Measurements from ENCODE around the gene CIC. TPM values are rescaled to one million over a fixed set of nuclear protein-coding genes. Genes with fewer than 3 reads are reported as not detected.

Gene CIC
- total and polyA plus RNA-seq, 9 of the 15 experiments (the other 6 are each of a cell fraction or from before 2014, with no cell fraction given), result 0.07 to 44.7 (median 8.6) TPM

DNA sequence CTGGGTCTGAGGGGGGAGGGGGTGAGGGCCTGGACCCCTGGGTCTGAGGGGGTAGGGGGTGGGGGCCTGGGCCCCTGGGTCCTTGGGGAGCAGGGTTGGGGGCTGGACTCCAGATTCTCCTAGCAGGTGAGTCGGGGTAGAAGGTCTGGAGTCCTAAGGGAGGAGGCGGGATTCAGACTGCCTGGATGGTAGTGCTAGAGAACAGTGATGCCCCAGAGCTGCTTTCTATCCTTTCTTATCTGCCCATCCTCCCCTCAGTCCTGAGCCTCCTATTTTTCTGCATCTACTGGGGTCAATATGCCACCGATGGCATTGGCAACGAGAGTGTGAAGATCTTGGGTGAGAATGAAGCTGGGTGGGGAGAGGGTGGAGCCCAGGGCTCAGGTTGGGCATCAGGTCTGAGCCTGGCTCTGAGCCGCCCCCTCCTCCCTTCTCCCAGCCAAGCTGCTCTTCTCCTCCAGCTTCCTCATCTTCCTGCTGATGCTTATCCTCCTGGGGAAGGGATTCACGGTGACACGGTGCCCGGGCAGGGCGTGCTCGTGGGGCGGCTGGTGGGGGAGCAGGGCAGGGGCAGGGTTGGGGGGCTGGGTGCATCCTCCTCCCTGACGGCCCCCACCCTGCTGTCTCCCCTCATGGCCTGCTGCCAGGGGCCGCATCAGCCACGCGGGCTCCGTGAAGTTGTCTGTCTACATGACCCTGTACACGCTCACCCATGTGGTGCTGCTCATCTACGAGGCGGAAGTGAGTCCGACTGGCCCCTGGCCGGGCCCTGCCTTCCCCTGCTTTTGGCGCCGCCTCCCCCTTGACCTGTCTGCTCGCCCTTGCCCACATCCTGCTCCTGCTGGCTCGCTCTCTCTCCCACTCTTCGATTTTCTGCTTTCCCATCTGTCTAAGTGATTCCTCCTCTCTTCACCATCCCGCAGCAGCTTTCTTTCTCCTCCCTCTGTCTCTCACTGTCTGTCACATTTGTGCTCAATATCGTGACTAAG lies 47.5 kb downstream of the CIC start (continued):
- TF ChIP-seq, protein P1, sequence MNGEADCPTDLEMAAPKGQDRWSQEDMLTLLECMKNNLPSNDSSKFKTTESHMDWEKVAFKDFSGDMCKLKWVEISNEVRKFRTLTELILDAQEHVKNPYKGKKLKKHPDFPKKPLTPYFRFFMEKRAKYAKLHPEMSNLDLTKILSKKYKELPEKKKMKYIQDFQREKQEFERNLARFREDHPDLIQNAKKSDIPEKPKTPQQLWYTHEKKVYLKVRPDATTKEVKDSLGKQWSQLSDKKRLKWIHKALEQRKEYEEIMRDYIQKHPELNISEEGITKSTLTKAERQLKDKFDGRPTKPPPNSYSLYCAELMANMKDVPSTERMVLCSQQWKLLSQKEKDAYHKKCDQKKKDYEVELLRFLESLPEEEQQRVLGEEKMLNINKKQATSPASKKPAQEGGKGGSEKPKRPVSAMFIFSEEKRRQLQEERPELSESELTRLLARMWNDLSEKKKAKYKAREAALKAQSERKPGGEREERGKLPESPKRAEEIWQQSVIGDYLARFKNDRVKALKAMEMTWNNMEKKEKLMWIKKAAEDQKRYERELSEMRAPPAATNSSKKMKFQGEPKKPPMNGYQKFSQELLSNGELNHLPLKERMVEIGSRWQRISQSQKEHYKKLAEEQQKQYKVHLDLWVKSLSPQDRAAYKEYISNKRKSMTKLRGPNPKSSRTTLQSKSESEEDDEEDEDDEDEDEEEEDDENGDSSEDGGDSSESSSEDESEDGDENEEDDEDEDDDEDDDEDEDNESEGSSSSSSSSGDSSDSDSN (IDR thresholded peaks at IDR 0.05; ENCODE audit: borderline replicate concordance in 1 of 2, low read depth in 2 of 2, low read length in 2 of 2), result no peak
- TF ChIP-seq, protein P2, sequence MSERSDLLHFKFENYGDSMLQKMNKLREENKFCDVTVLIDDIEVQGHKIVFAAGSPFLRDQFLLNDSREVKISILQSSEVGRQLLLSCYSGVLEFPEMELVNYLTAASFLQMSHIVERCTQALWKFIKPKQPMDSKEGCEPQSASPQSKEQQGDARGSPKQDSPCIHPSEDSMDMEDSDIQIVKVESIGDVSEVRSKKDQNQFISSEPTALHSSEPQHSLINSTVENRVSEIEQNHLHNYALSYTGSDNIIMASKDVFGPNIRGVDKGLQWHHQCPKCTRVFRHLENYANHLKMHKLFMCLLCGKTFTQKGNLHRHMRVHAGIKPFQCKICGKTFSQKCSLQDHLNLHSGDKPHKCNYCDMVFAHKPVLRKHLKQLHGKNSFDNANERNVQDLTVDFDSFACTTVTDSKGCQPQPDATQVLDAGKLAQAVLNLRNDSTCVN (CRISPR knock-in tag; IDR thresholded peaks at IDR 0.05), result no peak
- TF ChIP-seq, protein P3, sequence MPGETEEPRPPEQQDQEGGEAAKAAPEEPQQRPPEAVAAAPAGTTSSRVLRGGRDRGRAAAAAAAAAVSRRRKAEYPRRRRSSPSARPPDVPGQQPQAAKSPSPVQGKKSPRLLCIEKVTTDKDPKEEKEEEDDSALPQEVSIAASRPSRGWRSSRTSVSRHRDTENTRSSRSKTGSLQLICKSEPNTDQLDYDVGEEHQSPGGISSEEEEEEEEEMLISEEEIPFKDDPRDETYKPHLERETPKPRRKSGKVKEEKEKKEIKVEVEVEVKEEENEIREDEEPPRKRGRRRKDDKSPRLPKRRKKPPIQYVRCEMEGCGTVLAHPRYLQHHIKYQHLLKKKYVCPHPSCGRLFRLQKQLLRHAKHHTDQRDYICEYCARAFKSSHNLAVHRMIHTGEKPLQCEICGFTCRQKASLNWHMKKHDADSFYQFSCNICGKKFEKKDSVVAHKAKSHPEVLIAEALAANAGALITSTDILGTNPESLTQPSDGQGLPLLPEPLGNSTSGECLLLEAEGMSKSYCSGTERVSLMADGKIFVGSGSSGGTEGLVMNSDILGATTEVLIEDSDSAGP (CRISPR knock-in tag; IDR thresholded peaks at IDR 0.05), result no peak
- no peak for TF ChIP-seq MYNN (IDR thresholded peaks at IDR 0.05)
- TF ChIP-seq MYNN (CRISPR knock-in tag; IDR thresholded peaks at IDR 0.05), result no peak
- TF ChIP-seq ZNF436 (CRISPR knock-in tag; IDR thresholded peaks at IDR 0.05), result no peak
- TF ChIP-seq SMARCA5 (IDR thresholded peaks at IDR 0.05), result no peak
- TF ChIP-seq, protein P4, sequence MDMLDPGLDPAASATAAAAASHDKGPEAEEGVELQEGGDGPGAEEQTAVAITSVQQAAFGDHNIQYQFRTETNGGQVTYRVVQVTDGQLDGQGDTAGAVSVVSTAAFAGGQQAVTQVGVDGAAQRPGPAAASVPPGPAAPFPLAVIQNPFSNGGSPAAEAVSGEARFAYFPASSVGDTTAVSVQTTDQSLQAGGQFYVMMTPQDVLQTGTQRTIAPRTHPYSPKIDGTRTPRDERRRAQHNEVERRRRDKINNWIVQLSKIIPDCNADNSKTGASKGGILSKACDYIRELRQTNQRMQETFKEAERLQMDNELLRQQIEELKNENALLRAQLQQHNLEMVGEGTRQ (CRISPR knock-in tag; IDR thresholded peaks at IDR 0.05), result no peak
- no peak for TF ChIP-seq GTF2E2 (tag; IDR thresholded peaks at IDR 0.05)
- TF ChIP-seq, protein P5, sequence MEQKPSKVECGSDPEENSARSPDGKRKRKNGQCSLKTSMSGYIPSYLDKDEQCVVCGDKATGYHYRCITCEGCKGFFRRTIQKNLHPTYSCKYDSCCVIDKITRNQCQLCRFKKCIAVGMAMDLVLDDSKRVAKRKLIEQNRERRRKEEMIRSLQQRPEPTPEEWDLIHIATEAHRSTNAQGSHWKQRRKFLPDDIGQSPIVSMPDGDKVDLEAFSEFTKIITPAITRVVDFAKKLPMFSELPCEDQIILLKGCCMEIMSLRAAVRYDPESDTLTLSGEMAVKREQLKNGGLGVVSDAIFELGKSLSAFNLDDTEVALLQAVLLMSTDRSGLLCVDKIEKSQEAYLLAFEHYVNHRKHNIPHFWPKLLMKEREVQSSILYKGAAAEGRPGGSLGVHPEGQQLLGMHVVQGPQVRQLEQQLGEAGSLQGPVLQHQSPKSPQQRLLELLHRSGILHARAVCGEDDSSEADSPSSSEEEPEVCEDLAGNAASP (IDR thresholded peaks at IDR 0.05), result no peak
- TF ChIP-seq STAT5B (CRISPR knock-in tag; IDR thresholded peaks at IDR 0.05), result no peak
- TF ChIP-seq SMARCA4 (IDR thresholded peaks at IDR 0.05), result no peak
- peak in 1 of 2 experiments; percentile 12; a peak in 1 of 4 replicates for TF ChIP-seq HDAC1 (IDR thresholded peaks at IDR 0.05)
- TF ChIP-seq SMAD4 (CRISPR knock-in tag; conservative IDR thresholded peaks at IDR 0.05), result peak; percentile 55; the same call in 1 of the 2 replicates
- TF ChIP-seq ZSCAN32 (CRISPR knock-in tag; IDR thresholded peaks at IDR 0.05), result no peak
- TF ChIP-seq DACH1 (IDR thresholded peaks at IDR 0.05; ENCODE audit: partially characterized antibody), result no peak
- TF ChIP-seq ZKSCAN8 (CRISPR knock-in tag; IDR thresholded peaks at IDR 0.05), result no peak
- TF ChIP-seq TAF9B (IDR thresholded peaks at IDR 0.05; ENCODE audit: partially characterized antibody), result no peak
- TF ChIP-seq RBFOX2 (IDR thresholded peaks at IDR 0.05; ENCODE audit: low read depth, low read length), result peak; percentile 44; the same call in 1 of the 2 replicates
- TF ChIP-seq ESRRA (IDR thresholded peaks at IDR 0.05; ENCODE audit: borderline replicate concordance, low read depth), result peak; percentile 38; the same call in 1 of the 2 replicates
